ENCODE measurements around the gene NPR3.

Gene NPR3, protein sequence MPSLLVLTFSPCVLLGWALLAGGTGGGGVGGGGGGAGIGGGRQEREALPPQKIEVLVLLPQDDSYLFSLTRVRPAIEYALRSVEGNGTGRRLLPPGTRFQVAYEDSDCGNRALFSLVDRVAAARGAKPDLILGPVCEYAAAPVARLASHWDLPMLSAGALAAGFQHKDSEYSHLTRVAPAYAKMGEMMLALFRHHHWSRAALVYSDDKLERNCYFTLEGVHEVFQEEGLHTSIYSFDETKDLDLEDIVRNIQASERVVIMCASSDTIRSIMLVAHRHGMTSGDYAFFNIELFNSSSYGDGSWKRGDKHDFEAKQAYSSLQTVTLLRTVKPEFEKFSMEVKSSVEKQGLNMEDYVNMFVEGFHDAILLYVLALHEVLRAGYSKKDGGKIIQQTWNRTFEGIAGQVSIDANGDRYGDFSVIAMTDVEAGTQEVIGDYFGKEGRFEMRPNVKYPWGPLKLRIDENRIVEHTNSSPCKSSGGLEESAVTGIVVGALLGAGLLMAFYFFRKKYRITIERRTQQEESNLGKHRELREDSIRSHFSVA
- total RNA-seq, result 0.22 to 0.36 reads per million in 2 experiments

DNA sequence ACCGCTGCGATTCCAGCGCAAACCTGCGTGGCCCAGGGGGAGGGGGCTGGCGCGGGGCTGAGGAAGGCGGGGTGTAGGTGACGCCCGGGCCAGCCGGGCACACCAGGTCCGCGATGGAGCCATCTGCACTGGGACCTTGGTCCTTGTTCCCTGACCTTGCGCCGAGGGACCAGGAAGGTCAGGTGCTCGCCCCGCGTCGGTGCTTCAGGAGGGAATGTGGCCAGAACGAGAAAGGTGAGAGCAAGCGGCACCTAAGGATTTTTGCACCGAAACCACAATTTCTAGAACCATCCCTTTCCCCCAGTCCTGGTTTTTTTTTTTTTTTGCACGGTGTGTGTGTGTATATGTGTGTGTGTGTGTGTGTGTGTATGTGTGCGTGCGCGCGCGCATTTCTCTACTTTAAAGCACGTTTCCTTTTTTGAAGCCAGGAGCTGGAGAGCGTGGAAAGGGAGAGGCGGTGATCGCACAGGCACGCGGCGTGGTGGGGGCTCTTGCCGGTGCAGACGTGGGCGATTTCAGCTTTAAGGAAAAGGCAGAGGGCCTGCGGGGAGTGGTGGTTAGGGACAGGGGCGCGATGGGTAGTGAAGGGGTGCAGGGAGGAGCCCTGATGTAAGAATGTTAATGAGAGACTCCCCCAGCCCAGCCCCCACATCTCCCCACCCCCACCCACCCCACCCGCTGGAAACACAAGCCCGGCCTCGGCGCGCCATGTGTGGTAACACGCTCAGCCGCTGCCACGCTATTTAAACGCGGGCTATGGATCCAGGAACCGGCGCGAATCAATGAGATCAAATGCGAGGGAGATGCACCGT lies at the start of gene NPR3:
NPR3 (plus strand) TSS at position 772 of the 812 bp plus-strand sequence. CDS start 456 bp downstream, outside the sequence.
- DNase-seq (ENCODE audit: low read depth), result no peak

DNA sequence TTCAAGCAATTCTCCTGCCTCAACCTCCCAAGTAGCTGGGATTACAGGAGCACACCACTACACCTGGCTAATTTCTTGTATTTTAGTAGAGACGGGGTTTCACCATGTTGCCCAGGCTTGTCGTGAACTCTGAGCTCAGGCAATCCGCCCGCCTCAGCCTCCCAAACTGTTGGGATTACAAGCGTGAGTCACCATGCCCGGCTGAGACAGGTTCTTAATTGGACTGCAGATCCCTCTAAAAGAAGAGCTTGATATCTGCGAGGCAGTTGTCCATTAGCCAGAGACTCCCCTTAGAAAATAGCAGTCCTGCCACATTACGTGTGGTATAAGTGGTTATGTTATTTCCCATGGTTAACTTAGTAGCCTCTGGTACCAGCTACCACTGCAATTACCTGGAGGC lies 46.6 kb upstream of the NPR3 start:
- no peak for DNase-seq (ENCODE audit: low read depth)

DNA sequence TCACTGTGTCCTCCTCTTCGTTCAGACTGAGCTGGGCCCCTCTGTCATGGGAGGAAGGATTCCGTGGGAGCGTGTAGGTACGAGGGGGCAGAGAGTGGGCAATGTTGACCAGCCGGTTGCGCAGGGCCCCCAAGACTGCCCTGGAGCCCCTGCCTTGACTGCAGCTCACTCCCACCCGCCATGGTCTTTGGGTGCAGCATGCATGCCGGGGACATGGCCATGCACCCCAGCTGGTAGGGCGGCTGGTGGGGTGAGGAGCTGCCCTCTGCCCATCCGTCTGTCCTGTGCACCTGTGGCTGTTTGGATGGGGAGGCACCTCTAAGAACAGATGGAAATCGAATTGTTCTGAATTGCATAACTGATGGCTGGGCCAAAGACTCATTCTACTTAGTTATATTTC lies 42.6 kb upstream of the NPR3 start:
- DNase-seq (ENCODE audit: low read depth), result no peak

DNA sequence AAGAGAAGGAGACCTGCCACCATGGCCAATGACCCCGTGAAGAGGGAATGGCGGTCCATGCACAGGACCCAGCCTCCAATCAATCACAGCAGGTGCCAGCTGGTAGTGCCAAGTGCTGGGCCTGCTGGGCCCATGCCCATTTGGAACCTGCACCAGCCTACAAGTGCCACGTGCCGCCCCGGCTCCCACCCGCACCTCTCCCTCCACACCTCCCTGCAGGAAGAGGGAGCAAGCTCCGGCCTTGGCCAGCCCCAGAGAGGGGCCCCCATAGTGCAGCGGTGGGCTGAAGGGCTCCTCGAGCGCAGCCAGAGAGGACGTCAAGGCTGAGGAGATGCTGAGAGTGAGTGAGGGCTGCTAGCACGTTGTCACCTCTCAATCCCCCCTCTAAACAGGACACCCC lies 37.8 kb upstream of the NPR3 start:
- DNase-seq (ENCODE audit: low read depth), result no peak

DNA sequence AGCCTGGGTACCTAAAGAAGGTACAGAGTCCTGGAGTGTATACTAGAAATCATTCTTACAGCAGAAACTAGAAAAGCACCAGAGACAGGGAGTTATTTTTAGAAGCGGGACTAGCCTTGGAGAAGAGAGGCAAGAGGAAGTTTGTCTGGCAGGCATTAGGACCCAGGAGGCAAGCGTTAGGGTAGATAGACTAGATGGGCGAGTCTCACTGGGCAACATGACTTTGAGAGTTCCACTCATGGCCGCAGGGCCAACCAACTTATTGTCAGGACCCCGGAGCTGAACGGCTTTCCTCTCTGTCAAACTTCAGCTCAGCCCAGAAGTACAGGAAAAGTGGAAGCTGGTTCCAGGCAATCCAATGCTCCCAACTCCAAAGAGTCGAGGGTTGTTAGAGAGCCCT lies 34.1 kb upstream of the NPR3 start:
- DNase-seq (ENCODE audit: low read depth), result no peak

DNA sequence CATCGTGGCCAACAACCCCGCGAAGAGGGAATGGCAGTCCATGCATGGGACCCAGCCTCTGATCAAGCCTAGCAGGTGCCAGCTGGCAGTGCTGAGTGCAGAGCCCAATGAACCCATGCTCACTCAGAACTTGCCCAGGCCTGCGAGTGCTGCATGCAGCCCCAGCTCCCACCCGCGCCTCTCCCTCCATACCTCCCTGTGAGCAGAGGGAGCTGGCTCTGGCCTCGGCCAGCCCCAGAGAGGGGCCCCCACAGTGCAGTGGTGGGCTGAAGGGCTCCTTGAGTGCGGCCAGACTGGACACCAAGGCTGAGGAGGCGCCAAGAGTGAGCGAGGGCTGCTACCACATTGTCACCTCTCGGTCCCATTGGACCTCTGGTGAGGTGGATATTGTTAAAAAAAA lies 32.6 kb upstream of the NPR3 start:
- DNase-seq (ENCODE audit: low read depth), result no peak

DNA sequence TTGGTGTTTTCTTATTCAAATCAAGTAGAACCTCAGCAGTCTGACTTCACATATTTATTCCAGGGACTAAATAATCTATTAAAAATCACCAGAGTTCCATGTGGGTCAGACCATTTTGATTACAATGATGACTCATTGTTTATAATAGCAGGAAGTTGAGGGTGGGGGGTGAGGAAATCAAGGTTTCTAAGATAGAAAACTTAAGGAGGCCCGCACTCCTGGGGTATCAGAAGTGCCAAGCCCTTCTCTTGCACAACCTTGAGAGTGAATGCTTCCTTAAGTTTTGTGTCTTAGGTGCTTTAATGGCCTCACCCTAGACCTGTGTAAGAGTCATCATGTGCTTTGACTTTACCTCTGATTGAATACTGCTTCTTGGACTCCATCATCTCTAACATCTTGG lies 31.9 kb upstream of the NPR3 start:
- DNase-seq (ENCODE audit: low read depth), result no peak

DNA sequence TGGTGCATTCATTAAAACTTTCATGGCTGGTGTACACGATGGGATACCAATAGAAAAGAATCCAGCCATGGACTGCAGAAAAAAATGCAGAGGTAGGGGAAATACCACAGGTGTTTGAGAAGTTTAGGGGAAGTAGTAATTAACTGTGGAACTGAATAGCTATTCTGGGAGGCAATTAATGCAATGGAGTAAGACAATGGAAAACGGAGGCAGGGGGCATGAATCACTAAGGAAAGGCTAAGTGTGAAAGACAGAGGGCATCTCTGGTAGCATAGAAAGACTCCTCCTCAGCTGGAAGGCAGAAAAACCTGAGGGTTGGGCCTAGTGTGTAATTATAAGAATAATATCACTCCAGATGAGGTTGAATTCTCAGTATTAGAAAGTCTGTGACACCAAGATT lies 30.9 kb upstream of the NPR3 start:
- no peak for DNase-seq (ENCODE audit: low read depth)

DNA sequence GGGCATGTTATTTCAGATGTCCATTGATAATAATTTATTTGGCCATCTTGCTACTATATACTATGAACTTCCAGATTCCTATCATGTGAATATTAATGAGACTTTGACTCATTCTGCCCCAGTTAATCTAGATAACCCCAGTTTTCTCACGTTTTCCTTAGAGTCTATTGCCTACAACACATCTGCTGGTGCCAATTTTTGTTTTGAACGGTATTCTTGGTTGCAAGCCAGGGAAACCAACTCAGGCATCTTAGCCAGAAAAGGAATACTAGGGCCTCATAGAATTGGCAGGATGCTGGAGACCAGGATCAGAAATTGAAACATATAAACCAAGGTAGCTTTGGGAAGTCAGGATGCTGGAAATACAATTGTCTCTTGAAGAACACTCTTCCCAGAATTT lies 28.0 kb upstream of the NPR3 start:
- no peak for DNase-seq (ENCODE audit: low read depth)

DNA sequence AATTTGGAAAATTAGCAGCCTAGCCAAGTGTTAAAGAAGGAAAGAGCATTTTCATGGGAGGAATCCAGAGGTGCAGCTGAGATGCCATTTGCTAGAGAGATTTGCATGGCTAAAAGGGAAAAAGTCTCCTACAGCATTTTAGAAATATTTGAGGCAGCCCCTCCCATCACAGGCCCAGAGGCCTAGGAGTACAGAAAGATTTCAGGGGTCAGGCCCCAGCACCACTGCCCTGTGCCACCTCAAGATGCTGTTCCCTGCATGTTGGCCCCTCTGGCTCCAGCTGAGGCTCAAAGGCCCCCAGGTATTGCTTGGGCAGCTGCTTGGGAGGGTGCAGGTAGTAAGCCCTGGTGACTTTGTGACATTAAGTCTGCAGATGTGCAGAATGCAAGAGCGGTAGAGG lies 26.9 kb upstream of the NPR3 start:
- DNase-seq (ENCODE audit: low read depth), result no peak

DNA sequence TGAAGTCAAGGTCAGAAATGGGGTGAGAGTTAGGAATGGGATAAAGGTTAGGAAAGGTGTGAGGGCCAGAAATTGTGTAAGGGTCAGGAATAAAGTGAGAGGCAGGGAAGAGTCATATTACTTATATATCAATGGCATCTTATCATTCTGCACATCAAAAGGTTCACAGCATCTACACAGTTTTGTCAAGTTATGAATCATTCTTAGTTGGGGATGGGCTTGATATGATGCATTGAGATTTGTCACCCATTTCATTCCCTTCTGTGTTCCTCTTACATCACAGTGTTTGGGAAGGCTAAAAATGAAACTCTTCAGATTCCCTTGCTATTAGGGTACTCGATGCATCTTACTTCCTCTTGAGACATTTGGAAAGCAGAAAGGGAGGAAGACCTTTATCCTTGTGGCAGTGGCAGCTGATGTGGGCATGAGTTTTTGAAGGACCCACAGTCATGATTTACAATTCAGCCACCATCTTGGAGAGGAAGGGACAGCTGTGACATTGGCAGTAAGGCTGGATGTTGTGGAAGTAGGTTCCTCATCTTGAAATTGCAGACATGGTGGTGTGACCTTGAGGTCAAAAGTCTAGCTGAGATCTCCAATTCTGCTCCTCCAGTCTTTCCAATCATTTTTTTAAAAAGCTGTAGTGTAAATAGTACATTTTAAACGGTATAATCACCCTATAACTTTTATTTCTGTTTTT lies 24.2 kb upstream of the NPR3 start:
- DNase-seq (ENCODE audit: low read depth), result no peak

DNA sequence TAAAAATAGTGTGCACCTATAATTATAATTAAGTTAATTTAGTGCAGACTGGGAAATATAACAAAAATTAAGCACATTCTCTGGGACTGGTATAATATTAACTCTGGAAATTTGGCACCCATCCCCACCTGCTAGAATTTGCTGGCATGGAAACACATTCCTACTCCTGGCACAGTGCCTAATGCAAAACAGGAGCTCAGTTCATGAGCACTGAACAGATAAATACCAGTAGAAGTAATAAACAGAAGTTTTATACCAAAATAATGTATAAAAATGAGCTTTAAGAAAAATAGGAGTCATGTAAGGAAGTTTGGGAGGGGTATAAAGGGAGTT lies 23.7 kb upstream of the NPR3 start:
- DNase-seq (ENCODE audit: low read depth), result no peak

DNA sequence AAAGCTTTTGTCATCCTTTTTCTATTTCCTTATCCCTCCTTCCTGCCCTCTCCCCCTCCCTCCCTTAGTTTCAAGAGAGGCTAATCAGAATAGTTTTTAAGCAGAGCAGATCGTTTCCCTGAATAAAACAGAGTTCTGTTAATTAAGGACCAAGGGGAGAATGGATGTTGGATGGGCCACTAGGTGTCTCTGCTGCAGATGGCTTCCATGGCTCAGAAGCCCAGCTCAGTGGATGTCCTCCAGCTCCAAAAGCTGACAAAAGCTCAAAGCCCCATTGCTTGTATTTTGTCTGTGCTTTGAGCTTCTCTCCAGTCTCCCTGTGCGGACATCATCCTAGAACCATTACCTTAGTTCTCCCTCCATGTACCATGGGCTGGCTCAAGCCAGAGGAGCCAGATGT lies 21.0 kb upstream of the NPR3 start:
- DNase-seq (ENCODE audit: low read depth), result no peak

DNA sequence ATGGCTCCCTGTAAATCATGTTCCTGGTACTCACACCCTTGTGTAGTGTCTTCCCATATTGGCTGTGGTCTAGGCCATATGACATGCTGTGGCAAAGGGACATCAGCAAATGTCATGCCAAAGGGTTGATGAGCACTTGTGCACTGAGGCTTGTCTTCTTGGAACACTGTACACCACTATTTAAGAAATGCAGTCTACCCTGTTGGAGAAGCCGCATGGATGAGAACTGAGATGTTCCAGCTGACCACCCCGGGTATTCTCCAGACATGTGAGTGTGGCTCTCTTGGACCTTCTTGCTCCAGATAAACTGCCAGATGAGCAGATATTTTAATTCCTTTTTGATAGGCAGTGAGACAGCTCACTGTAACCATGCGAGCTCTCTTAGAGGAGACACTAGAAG lies 20.5 kb upstream of the NPR3 start:
- no peak for DNase-seq (ENCODE audit: low read depth)

DNA sequence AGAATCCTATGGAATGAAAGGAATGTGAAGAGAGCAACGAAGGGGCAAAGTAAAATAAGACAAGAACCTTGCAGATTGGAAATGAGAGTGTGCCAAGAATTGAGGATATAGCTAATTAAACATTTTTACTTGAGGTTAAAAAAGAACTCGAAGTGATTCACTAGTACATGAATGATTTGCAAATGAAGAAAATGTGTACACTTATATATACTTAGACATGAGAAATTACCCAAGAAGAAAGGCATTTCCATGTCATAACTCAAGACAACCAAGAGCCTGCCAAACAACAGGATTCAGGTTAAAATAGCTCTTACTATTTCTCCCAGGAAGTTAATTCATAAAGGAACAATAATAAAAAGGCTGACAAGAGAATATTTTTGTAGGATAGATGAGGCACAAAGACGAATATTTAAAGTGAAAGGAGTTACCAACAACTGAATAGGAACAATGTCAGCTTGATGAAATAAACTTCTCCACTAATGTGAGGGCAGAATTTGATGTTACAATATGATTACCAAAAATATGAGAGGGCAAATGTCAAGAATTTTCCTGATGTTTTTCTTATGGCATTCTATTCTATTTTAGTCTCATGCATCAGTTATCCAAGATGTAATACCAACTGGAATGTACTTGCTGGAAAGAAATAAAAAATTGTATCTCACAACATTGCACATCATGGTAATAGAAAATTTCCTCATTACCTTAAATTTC lies 18.9 kb upstream of the NPR3 start:
- no peak for DNase-seq (ENCODE audit: low read depth)

DNA sequence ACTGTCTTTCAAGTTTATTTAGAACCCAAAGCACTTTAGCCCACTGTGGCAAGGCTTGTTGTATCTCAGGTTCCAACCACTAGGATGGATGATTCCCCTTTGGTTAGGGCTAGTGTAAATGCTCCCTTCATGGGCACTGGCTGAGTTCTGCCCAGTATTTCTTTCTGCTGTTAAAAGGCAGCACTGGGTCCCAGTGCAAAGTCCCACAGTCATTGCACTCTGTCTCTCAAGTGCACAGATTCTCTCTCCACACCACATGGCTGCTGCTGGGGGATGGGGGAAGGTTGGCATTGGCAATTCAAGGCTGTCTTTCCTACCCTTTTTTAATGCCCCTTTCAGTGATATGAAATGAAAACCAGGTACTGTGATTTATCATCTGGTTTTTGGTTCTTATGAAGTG lies 7.2 kb upstream of the NPR3 start:
- no peak for DNase-seq (ENCODE audit: low read depth)

DNA sequence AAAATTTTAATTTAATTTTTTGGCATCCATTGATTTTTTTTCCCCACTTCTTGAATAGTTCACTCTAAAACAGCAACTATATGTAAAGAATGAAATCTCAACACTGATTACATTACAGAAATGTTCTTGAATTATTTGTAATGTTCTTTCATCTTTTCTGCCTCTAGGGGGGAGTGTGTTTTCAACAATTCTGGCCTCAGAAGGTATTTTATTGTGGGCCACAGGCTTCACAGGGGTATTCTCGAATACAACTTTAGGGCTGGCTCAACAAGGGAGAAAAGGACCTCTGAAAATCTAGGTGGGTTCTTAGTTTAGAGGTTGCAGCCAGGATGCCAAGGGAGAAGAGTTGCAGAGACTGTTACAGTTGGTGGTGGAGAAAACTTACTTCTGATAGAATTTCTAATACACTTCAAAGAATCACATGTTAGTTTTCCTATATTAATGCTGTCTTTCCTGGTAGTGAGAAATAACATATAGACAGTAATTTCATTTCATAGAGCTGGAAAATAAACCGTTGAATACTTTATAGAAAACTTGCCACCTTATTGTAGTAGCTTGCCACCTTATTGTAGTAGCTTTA lies 3.6 kb upstream of the NPR3 start:
- DNase-seq (ENCODE audit: low read depth), result no peak

DNA sequence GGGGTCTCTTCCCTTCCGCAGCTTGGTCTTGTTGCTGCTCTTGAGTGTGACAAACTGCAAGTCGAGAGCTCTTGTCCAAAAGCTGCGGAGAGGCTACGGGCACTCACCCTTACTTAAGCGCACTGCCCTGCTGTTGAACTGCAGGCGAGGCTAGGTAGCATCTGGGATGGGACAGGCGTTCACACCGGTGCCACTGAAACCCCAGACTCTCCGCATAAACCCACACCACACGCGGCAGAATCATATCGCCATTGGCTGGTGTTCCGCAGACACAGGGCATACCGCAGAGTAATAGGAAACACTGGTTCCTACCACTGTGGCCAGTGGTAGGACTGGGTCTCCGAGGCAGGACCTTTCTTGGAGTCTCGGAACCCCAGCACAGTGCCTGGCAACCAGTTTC lies 2.2 kb upstream of the NPR3 start:
- no peak for DNase-seq (ENCODE audit: low read depth)

DNA sequence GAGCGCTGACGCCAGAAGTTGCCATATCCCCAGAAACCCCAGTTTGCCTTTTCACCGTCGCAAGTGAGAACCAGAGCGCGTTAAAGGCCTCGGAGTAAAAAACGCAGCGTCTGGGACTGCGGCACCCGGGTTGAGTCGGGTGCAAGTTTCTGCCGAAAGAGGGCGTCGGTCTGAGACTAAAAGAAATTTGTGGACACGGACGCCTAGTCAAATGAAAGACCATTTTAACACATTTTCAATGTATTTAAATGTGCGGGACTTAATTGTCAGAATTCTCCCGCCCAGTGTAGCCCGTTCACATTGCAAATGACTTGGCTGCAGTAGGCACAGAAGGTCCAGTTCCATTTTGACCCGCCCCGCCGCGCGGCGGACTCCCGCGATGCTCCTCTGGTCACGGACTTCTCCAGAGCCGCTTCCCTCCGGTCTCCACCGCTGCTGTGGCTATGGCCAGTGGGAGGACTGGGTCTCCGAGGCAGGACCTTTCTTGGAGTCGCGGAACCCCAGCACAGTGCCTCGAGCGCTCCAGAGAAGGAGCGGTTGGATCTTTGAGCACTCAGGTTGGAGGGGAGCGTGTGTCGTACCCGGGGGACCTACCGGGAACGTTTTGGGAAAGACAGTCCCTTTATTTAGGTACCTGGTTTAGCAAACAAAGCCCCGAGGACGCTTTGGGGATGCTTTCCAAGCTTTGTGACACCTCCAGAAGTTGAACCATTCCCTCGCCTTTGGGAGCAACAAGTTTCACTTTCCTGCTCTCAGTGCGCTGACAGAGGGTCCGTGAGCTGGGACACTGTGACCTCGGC lies 1.2 kb upstream of the NPR3 start:
- DNase-seq (ENCODE audit: low read depth), result no peak

DNA sequence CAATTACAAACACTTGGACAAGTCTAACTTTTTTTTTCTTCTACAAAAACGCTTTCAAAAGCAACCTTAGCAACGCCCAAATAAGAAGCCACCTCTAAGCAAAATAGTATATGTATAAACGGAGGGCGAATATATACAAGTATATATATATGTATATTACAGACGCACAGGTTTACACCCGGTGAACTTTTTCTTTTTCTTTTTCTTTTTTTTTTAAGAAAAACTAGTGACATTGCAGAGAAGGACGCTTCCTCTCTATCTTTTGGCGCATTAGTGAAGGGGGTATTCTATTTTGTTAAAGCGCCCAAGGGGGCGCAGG lies 200 bp downstream of the NPR3 start:
- DNase-seq (ENCODE audit: low read depth), result no peak
